ENCODE results near the gene DACH2.

Gene DACH2

GRCh38 chrX:86370927-86371326, 222.7 kb downstream of the DACH2 start:
- POLR2A ChIA-PET, result no interaction called here
- TF ChIP-seq CTBP1 (IDR thresholded peaks at IDR 0.05; ENCODE audit: borderline replicate concordance) (no peak), FOXK2 (IDR thresholded peaks at IDR 0.05) (no peak)
- CTCF ChIA-PET, result no interaction called here
- no peak for DNase-seq (ENCODE audit: extremely low spot score)

GRCh38 chrX:86379209-86379608, 231.0 kb downstream of the DACH2 start:
- TF ChIP-seq L3MBTL2 (conservative IDR thresholded peaks at IDR 0.05) (no peak), BHLHE40 (IDR thresholded peaks at IDR 0.05; ENCODE audit: borderline replicate concordance) (no peak), SP1 (IDR thresholded peaks at IDR 0.05) (no peak), ARNT (IDR thresholded peaks at IDR 0.05) (no peak), CTBP1 (IDR thresholded peaks at IDR 0.05; ENCODE audit: borderline replicate concordance) (no peak), FOXK2 (IDR thresholded peaks at IDR 0.05) (no peak), ZNF384 (IDR thresholded peaks at IDR 0.05) (no peak), ELF4 (IDR thresholded peaks at IDR 0.05) (no peak), FOXA1 (IDR thresholded peaks at IDR 0.05) (no peak), LEF1 (IDR thresholded peaks at IDR 0.05; ENCODE audit: borderline replicate concordance) (no peak), NFRKB (IDR thresholded peaks at IDR 0.05) (no peak), SUZ12 (IDR thresholded peaks at IDR 0.05) (no peak), TARDBP (IDR thresholded peaks at IDR 0.05) (no peak), FOXM1 (IDR thresholded peaks at IDR 0.05; ENCODE audit: borderline replicate concordance) (no peak), PKNOX1 (IDR thresholded peaks at IDR 0.05) (no peak), HDGF (IDR thresholded peaks at IDR 0.05; ENCODE audit: borderline replicate concordance) (no peak)
- CTCF ChIA-PET, result no interaction called here
- POLR2A ChIA-PET, result no interaction called here
- no peak for DNase-seq (ENCODE audit: extremely low spot score)

GRCh38 chrX:86383681-86384540, 235.7 kb downstream of the DACH2 start:
- ChIA-PET CTCF (no interaction called here), POLR2A (no interaction called here)
- TF ChIP-seq PKNOX1 (IDR thresholded peaks at IDR 0.05) (no peak), FOXM1 (IDR thresholded peaks at IDR 0.05; ENCODE audit: borderline replicate concordance) (no peak), FOXK2 (IDR thresholded peaks at IDR 0.05) (no peak), LEF1 (IDR thresholded peaks at IDR 0.05; ENCODE audit: borderline replicate concordance) (no peak), TARDBP (IDR thresholded peaks at IDR 0.05) (no peak), CTBP1 (IDR thresholded peaks at IDR 0.05; ENCODE audit: borderline replicate concordance) (no peak), L3MBTL2 (conservative IDR thresholded peaks at IDR 0.05) (no peak), BHLHE40 (IDR thresholded peaks at IDR 0.05; ENCODE audit: borderline replicate concordance) (no peak), HDGF (IDR thresholded peaks at IDR 0.05; ENCODE audit: borderline replicate concordance) (no peak), ZNF384 (IDR thresholded peaks at IDR 0.05) (no peak), ARNT (IDR thresholded peaks at IDR 0.05) (no peak), SUZ12 (IDR thresholded peaks at IDR 0.05) (no peak), ELF4 (IDR thresholded peaks at IDR 0.05) (no peak), NFRKB (IDR thresholded peaks at IDR 0.05) (no peak), SP1 (IDR thresholded peaks at IDR 0.05) (no peak), FOXA1 (IDR thresholded peaks at IDR 0.05) (no peak)
- DNase-seq (ENCODE audit: extremely low spot score), result no peak

GRCh38 chrX:86407371-86407770, 259.1 kb downstream of the DACH2 start:
- TF ChIP-seq FOXK2 (IDR thresholded peaks at IDR 0.05) (no peak), FOXA1 (IDR thresholded peaks at IDR 0.05) (no peak), BHLHE40 (IDR thresholded peaks at IDR 0.05; ENCODE audit: borderline replicate concordance) (no peak)
- CTCF ChIA-PET, result no interaction called here
- POLR2A ChIA-PET, result no interaction called here
- no peak for DNase-seq (ENCODE audit: extremely low spot score)

- ChIA-PET CTCF (no interaction called here), POLR2A (no interaction called here)
- DNase-seq (ENCODE audit: extremely low spot score), result no peak
- TF ChIP-seq FOXM1 (IDR thresholded peaks at IDR 0.05; ENCODE audit: borderline replicate concordance), result no peak
- no peak for TF ChIP-seq ARNT (IDR thresholded peaks at IDR 0.05)
- TF ChIP-seq SP1 (IDR thresholded peaks at IDR 0.05), result no peak
- TF ChIP-seq HDGF (IDR thresholded peaks at IDR 0.05; ENCODE audit: borderline replicate concordance), result no peak
- TF ChIP-seq NFRKB (IDR thresholded peaks at IDR 0.05), result no peak
These were observed 273.5 kb downstream of the DACH2 start for GRCh38 chrX:86421771-86422170.

- no peak for DNase-seq (ENCODE audit: extremely low spot score)
- CTCF ChIA-PET, result no interaction called here
- no peak for TF ChIP-seq SP1 (IDR thresholded peaks at IDR 0.05)
- no peak for TF ChIP-seq CTBP1 (IDR thresholded peaks at IDR 0.05; ENCODE audit: borderline replicate concordance)
- POLR2A ChIA-PET, result no interaction called here
These were observed 287.9 kb downstream of the DACH2 start for GRCh38 chrX:86436116-86436515.

GRCh38 chrX:86455495-86455894, 307.2 kb downstream of the DACH2 start:
- ChIA-PET CTCF (no interaction called here), POLR2A (no interaction called here)
- TF ChIP-seq TARDBP (IDR thresholded peaks at IDR 0.05), result no peak
- no peak for TF ChIP-seq SP1 (IDR thresholded peaks at IDR 0.05)
- no peak for TF ChIP-seq BHLHE40 (IDR thresholded peaks at IDR 0.05; ENCODE audit: borderline replicate concordance)
- no peak for TF ChIP-seq HDGF (IDR thresholded peaks at IDR 0.05; ENCODE audit: borderline replicate concordance)
- TF ChIP-seq NFRKB (IDR thresholded peaks at IDR 0.05), result no peak
- TF ChIP-seq SUZ12 (IDR thresholded peaks at IDR 0.05), result no peak
- no peak for TF ChIP-seq PKNOX1 (IDR thresholded peaks at IDR 0.05)
- no peak for TF ChIP-seq LEF1 (IDR thresholded peaks at IDR 0.05; ENCODE audit: borderline replicate concordance)
- TF ChIP-seq ZNF384 (IDR thresholded peaks at IDR 0.05), result no peak
- DNase-seq (ENCODE audit: extremely low spot score), result no peak

Measured in HEK293T (cell line).